ENCODE results near the gene TSHZ2.

DNA sequence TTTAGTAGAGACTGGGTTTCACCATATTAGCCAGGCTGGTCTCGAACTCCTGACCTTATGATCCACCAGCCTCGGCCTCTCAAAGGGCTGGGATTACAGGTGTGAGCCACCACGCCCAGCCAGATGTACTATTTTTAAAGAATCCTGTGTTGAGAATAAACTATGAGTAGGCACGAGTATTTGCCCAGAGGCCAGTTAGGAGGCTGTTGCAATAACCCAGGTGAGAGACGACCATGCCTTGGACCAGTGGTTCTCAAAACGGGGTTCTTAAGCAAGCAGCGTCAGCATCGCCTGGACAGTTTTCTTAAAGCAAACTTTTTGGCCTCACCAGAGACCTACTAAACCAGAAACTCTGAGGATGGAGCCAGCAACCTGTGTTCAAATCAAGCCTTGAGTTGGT is 362.7 kb downstream of the TSHZ2 start:
- TF ChIP-seq TCF7 (CRISPR knock-in tag; IDR thresholded peaks at IDR 0.05; ENCODE audit: low read depth) (no peak), ZNF512 (CRISPR knock-in tag; IDR thresholded peaks at IDR 0.05; ENCODE audit: borderline replicate concordance) (no peak), FOXP1 (CRISPR knock-in tag; IDR thresholded peaks at IDR 0.05; ENCODE audit: borderline replicate concordance) (no peak), E2F4 (CRISPR knock-in tag; IDR thresholded peaks at IDR 0.05; ENCODE audit: borderline replicate concordance, low read depth) (no peak), ZNF416 (CRISPR knock-in tag; IDR thresholded peaks at IDR 0.05) (no peak), ZNF232 (CRISPR knock-in tag; IDR thresholded peaks at IDR 0.05) (no peak), MAX (CRISPR knock-in tag; IDR thresholded peaks at IDR 0.05) (no peak), GABPB1 (CRISPR knock-in tag; IDR thresholded peaks at IDR 0.05) (no peak)
- TF ChIP-seq, protein P1, sequence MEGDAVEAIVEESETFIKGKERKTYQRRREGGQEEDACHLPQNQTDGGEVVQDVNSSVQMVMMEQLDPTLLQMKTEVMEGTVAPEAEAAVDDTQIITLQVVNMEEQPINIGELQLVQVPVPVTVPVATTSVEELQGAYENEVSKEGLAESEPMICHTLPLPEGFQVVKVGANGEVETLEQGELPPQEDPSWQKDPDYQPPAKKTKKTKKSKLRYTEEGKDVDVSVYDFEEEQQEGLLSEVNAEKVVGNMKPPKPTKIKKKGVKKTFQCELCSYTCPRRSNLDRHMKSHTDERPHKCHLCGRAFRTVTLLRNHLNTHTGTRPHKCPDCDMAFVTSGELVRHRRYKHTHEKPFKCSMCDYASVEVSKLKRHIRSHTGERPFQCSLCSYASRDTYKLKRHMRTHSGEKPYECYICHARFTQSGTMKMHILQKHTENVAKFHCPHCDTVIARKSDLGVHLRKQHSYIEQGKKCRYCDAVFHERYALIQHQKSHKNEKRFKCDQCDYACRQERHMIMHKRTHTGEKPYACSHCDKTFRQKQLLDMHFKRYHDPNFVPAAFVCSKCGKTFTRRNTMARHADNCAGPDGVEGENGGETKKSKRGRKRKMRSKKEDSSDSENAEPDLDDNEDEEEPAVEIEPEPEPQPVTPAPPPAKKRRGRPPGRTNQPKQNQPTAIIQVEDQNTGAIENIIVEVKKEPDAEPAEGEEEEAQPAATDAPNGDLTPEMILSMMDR (IDR thresholded peaks at IDR 0.05): no peak

Data from WTC11 (cell line).